Uterus (tissue), 4 donors: Measurements from ENCODE around the gene ISOC2. TPM values are rescaled to one million over a fixed set of nuclear protein-coding genes. Genes with fewer than 3 reads are reported as not detected.
A peak's percentile ranks its signal among the peaks of the same experiment; 100 is the strongest.
"Not testable (repeated sequence)": the region's sequence is repeated elsewhere in the genome, so short reads cannot be mapped to it uniquely, and the experiment has no call there.

Source experiments
- DNase-seq, 2 donors: peaks; one replicate each; pipeline ENCODE4 v3.0.0-alpha.2; 2019 to 2020
- H3K27ac ChIP-seq, 2 donors: fragments of 200-600 bp; sonication (generic); 1 replicate in 1 of 2; 2 replicates in 1 of 2; pipeline ENCODE4 v1.5.1; 2016 to 2018
- H3K27me3 ChIP-seq, 2 donors: fragments of 200-600 bp; sonication (generic); one replicate each; pipeline ENCODE4 v1.5.1; 2018 to 2019; ENCODE audit warnings: control low read depth in 1 of 2
- H3K36me3 ChIP-seq, 2 donors: fragments of 200-600 bp; sonication (generic); one replicate each; pipeline ENCODE4 v1.5.1; 2019; ENCODE audit warnings: control low read depth in 1 of 2
- H3K4me1 ChIP-seq, 2 donors: fragments of 200-600 bp; sonication (generic); one replicate each; pipeline ENCODE4 v1.5.1; 2018 to 2019; ENCODE audit warnings: control low read depth in 1 of 2
- H3K4me3 ChIP-seq, 2 donors: fragments of 200-600 bp; sonication (generic); 1 replicate in 1 of 2; 2 replicates in 1 of 2; pipeline ENCODE4 v1.5.1; 2018 to 2019; ENCODE audit warnings: mild to moderate bottlenecking in 1 of 2
- H3K9me3 ChIP-seq, 2 donors: fragments of 200-600 bp; sonication (generic); one replicate each; pipeline ENCODE4 v1.5.1; 2019; ENCODE audit warnings: control low read depth in 1 of 2
- POLR2A ChIP-seq, 2 donors: fragments of 450-650 bp; IDR thresholded peaks; one replicate each; pipeline ENCODE4 v1.6.1; 2016; ENCODE audit warnings: antibody characterized with exemption in 2 of 2, mild to moderate bottlenecking in 1 of 2, moderate library complexity in 1 of 2
- intact Hi-C: fragments of 100-400 bp; cut with DNase I; formaldehyde crosslinking; loops from one replicate; pipeline ENCODE4 v1.15.1; 2023; ENCODE audit warnings: low total_unique reads
- total RNA-seq, 4 donors: library from RNA; depleted of rRNA in 3 of 4; stranded (reverse); fragments of >200 nt in 3 of 4; gene quantifications; one replicate each; pipeline versions ENCODE4 v1.1.0 to v1.2.4, GENCODE V29; 2014 to 2023
- TF ChIP-seq, protein P1 (sequence below), 4 experiments: fragments of 200-600 bp in 2 of 4; fragments of 450-650 bp in 2 of 4; sonication (generic) in 2 of 4; IDR thresholded peaks; one replicate each; pipeline ENCODE4 v1.5.1; 2016 to 2019; ENCODE audit warnings: antibody characterized with exemption in 4 of 4, mild to moderate bottlenecking in 2 of 4, moderate library complexity in 1 of 4
- donor health status: DM: yes; HTN: yes; CAD: no.

ISOC2 gene
- total RNA-seq, 4 donors from 2014 or later = 1.2 to 78.6 (median 23.8) TPM

DNA sequence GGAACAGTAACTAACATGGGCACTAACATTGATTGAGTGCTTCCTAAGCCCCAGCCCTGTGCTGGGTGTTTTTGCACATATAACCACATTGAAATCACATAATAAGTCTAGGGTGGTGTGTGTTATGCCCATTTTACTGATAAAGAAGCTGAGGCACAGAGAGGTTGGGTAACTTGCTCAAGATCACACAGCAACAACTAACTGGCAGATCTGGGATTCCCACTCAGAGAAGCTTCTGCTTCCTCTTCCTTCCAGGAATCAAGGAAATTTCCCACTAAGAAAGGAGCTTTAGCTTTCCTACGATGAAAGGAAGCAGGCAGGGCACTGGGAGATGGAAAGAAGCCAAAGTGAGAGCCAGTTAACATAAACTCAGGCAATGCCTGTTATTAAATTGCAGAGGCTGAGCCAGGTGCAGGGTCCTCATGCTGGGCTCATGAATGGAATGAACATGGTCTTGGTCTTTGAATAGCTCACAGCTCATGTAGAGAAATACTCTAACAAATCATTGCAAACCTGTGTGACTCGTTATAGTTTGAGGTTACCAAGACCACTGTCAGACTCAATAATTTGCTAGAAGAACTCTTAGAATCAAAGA lies 36.9 kb upstream of the ISOC2 start:
- Histone ChIP-seq H3K4me3 (no peak overlapping the region), H3K36me3 (no peaks in the 10 kb centered on the region), H3K9me3 (no peaks in the 10 kb centered on the region), H3K4me1 (peaks cover 0 to under 1% of the 10 kb centered on the region in 2 donors), H3K27me3 (no peaks in the 10 kb centered on the region), H3K27ac (no peak overlapping the region)
- TF ChIP-seq, protein P1, sequence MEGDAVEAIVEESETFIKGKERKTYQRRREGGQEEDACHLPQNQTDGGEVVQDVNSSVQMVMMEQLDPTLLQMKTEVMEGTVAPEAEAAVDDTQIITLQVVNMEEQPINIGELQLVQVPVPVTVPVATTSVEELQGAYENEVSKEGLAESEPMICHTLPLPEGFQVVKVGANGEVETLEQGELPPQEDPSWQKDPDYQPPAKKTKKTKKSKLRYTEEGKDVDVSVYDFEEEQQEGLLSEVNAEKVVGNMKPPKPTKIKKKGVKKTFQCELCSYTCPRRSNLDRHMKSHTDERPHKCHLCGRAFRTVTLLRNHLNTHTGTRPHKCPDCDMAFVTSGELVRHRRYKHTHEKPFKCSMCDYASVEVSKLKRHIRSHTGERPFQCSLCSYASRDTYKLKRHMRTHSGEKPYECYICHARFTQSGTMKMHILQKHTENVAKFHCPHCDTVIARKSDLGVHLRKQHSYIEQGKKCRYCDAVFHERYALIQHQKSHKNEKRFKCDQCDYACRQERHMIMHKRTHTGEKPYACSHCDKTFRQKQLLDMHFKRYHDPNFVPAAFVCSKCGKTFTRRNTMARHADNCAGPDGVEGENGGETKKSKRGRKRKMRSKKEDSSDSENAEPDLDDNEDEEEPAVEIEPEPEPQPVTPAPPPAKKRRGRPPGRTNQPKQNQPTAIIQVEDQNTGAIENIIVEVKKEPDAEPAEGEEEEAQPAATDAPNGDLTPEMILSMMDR (IDR thresholded peaks at IDR 0.05) = no peak
- TF ChIP-seq POLR2A (IDR thresholded peaks at IDR 0.05) = no peak
- DNase-seq = no peak
- intact Hi-C loops = no loop called here

DNA sequence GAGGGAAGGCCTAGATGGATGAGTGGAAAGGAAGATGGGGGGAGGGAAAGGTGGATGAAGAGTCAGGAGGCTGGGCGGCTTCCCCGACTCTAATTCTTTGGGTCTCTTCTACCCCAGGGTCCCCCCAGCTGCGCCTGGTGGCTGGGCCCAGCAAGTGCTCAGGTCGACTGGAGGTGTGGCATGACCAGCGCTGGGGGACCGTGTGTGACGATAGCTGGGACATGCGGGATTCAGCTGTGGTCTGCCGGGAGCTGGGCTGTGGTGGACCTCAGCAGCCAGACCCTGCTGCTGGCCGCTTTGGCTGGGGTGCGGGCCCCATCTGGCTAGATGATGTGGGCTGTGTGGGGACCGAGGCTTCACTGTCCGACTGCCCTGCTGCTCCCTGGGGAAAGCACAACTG lies 36.3 kb upstream of the ISOC2 start:
- Histone ChIP-seq H3K36me3 (no peaks in the 10 kb centered on the region), H3K27me3 (no peaks in the 10 kb centered on the region), H3K9me3 (no peaks in the 10 kb centered on the region), H3K27ac (no peak overlapping the region), H3K4me3 (no peak overlapping the region), H3K4me1 (no peaks in the 10 kb centered on the region)
- DNase-seq = no peak
- TF ChIP-seq, protein P1 (IDR thresholded peaks at IDR 0.05) = no peak
- TF ChIP-seq POLR2A (IDR thresholded peaks at IDR 0.05) = no peak
- intact Hi-C loops = no loop called here

DNA sequence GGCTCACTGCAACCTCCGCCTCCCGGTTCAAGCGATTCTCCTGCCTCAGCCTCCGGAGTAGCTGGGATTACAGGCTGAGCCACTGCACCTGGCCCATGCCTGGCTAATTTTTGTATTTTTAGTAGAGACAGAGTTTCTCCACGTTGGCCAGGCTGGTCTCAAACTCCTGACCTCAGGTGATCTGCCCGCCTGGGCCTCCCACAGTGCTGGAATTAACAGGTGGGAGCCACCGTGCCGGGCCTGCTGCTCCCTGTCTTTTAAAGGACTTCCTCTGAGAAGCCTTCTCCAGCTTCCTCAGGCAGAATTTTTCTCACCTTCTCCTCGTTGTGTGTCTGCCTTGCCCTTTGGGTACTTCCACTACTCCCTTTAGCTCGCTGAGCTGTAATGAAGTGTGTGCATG lies 35.4 kb upstream of the ISOC2 start:
- H3K27me3 ChIP-seq, H3K4me3 ChIP-seq, intact Hi-C loops, H3K27ac ChIP-seq, DNase-seq, H3K36me3 ChIP-seq, H3K9me3 ChIP-seq, H3K4me1 ChIP-seq: not testable (repeated sequence)

DNA sequence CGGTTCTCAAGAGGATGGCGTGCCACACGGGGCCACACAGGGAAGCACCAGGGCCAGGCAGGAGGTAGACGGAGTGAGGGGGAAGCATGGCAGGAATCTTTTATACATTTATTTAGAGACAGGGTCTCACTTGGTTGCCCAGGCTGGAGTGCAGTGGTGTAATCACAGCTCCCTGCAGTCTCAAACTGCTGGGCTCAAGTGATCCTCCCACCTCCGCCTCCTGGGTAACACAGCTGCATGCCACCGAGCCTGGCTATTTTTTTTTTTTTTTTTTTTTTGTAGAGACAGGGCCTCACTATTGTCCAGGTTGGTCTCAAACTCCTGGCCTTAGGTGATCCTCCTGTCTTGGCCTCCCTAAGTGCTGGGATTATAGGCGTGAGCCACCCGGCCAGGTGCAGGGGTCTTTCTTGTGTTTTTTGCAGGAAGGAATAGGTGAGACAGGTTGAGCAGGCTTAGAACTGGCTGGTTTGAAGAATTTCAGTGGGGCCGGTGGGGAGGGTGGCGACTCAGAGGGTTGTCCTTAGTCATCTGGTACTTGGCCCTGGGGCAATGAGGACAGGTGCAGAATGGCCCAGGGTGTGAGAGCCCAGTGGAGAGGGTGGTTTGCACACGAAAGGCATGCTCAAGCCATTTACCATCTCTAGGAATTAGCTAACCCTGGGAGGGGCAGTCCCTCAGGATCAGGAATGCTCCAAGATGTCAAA lies 34.4 kb upstream of the ISOC2 start:
- intact Hi-C loops = no loop called here
- no peak for TF ChIP-seq POLR2A (IDR thresholded peaks at IDR 0.05)
- TF ChIP-seq, protein P1 (IDR thresholded peaks at IDR 0.05) = no peak

DNA sequence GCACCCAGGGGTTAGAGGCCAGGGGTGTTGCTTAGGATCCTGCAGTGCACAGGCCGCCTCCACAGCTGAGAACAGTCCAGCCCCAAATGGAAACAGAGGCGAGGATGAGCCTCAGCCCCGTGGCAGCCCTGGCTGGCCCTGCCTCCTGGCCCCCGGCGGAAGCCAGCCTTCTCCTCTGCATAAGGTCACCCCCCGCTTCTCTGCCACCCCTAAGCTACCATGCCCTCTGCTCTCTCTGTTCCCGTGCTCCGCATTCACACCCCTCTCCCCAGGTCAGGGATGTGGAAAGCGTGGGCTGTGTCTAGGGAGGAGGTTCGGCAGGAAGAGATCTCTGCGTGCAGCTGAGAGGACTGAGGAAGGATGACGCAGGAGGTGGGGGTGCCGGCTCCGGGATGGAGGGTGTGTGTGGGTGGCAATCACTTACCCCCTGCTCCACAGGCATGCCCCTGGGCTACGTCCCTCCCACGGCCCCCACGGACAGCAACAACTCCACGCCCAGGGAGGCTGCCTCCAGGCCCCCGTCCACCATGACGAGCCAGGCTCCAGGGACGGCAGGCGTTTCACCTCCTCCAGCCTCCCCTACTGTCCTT lies 32.8 kb upstream of the ISOC2 start:
- H3K9me3 ChIP-seq = no peaks in the 10 kb centered on the region
- peak overlapping the region; percentile 34 to 36 for H3K4me3 ChIP-seq
- peaks cover 0 to 8% of the 10 kb centered on the region in 2 donors for H3K4me1 ChIP-seq
- H3K27ac ChIP-seq = peak overlapping the region; percentile 96 to 99
- H3K27me3 ChIP-seq = no peaks in the 10 kb centered on the region
- peak in 1 of 2 donors; percentile 46 for TF ChIP-seq POLR2A (IDR thresholded peaks at IDR 0.05)
- TF ChIP-seq, protein P1 (IDR thresholded peaks at IDR 0.05) = no peak
- intact Hi-C loops = no loop called here
- no peaks in the 10 kb centered on the region for H3K36me3 ChIP-seq
- peak; percentile 85 to 86 for DNase-seq

More for the DNA sequence above, 34.4 kb upstream of the ISOC2 start:
- H3K4me3 ChIP-seq = no peak overlapping the region
- peak overlapping the region in 1 of 2 donors; percentile 96 for H3K27ac ChIP-seq
- no peaks in the 10 kb centered on the region for H3K27me3 ChIP-seq
- no peaks in the 10 kb centered on the region for H3K9me3 ChIP-seq
- H3K36me3 ChIP-seq = no peaks in the 10 kb centered on the region
- H3K4me1 ChIP-seq = peaks cover 0 to 8% of the 10 kb centered on the region in 2 donors
- no peak for DNase-seq
